ENCODE results near the gene APEH. TPM values are rescaled to one million over a fixed set of nuclear protein-coding genes. Genes with fewer than 3 reads are reported as not detected.

APEH gene
- total and polyA plus RNA-seq, 10 of the 15 experiments (the other 5 are each of a cell fraction or from before 2014, with no cell fraction given): 74.4 to 214 (median 131) TPM

DNA sequence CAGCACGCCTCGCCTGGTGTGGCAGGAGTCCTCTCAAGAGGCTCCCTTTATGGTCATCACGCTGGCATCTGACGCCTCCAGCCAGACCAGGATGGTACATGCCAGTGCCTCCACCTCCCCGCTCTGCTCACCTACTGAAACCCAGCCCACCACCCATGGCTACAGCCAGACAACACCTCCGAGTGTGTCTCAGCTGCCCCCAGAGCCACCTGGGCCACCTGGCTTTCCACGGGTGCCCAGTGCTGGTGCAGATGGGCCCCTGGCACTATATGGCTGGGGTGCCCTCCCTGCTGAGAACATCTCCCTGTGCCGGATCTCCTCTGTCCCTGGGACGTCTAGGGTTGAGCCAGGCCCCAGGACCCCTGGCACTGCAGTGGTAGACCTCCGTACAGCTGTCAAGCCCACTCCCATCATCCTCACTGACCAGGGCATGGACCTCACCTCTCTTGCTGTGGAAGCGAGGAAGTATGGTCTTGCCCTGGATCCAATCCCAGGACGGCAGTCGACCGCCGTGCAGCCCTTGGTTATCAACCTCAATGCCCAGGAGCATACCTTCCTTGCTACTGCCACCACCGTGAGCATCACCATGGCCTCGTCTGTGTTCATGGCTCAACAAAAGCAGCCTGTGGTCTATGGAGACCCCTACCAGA, 19.9 kb upstream of the APEH start (continued):
- TF ChIP-seq, protein P1, sequence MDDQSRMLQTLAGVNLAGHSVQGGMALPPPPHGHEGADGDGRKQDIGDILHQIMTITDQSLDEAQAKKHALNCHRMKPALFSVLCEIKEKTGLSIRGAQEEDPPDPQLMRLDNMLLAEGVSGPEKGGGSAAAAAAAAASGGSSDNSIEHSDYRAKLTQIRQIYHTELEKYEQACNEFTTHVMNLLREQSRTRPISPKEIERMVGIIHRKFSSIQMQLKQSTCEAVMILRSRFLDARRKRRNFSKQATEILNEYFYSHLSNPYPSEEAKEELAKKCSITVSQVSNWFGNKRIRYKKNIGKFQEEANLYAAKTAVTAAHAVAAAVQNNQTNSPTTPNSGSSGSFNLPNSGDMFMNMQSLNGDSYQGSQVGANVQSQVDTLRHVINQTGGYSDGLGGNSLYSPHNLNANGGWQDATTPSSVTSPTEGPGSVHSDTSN (IDR thresholded peaks at IDR 0.05; ENCODE audit: insufficient replicate concordance, low read depth, low read length): no peak

DNA sequence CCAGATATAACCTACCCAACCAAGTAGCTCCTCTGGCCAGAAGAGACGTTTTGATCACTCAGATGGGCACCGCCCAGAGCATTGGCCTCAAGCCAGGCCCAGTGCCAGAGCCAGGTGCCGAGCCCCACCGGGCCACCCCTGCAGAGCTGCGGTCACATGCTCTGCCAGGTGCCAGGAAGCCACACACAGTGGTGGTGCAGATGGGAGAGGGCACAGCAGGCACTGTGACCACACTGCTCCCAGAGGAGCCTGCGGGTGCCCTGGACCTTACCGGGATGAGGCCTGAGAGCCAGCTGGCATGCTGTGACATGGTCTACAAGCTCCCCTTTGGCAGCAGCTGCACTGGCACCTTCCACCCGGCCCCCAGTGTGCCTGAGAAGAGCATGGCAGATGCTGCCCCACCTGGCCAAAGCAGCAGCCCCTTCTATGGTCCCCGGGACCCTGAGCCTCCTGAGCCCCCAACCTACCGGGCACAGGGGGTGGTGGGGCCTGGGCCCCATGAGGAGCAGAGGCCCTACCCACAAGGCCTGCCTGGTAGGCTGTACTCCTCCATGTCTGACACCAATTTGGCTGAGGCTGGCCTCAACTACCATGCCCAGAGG, 19.1 kb upstream of the APEH start:
- H2AFZ ChIP-seq (ENCODE audit: control insufficient read depth, low read depth, low read length): no peak overlapping the region
- ChIA-PET RAD21 (ENCODE audit: unreplicated experiment) (interaction anchor here (2.4 kb wide), 1 partner anchor 116 kb away, joined by 13 read pairs; no protein-coding TSS in a partner anchor), SMC1A (ENCODE audit: uncharacterized antibody, unreplicated experiment) (no interaction called here), POLR2A (no interaction called here), CTCF (interaction anchor here (0.9 kb wide), 1 partner anchor 115 kb away, joined by 3 read pairs; no protein-coding TSS in a partner anchor)
- H3K79me2 ChIP-seq (ENCODE audit: control insufficient read depth, insufficient read depth, low read length): no peaks in the 10 kb centered on the region
- no peaks in the 10 kb centered on the region for H3K36me3 ChIP-seq (ENCODE audit: control insufficient read depth in 2 of 2, insufficient read depth in 2 of 2, low read length in 1 of 2)
- H3K4me1 ChIP-seq (ENCODE audit: control insufficient read depth, insufficient read depth, low read length): peaks cover 2% of the 10 kb centered on the region; the same call in 1 of the 2 replicates
- no peak for DNase-seq (ENCODE audit: low read depth, low spot score)
- FAIRE-seq: no peak
- no peak overlapping the region for H3K4me3 ChIP-seq
- H3K27me3 ChIP-seq (replicated peaks in 1 of 2; ENCODE audit: control insufficient read depth in 2 of 2, insufficient read depth in 2 of 2, low read length in 1 of 2): no peaks in the 10 kb centered on the region
- no peak for ATAC-seq
- H3K4me2 ChIP-seq (ENCODE audit: control insufficient read depth, insufficient read depth): no peak overlapping the region
- TF ChIP-seq RBBP5 (conservative IDR thresholded peaks at IDR 0.05) (no peak), MEF2A (IDR thresholded peaks at IDR 0.05; ENCODE audit: insufficient read depth, low read depth, low read length) (no peak), MXI1 (IDR thresholded peaks at IDR 0.05; ENCODE audit: low read depth, low read length) (no peak), TCF3 (IDR thresholded peaks at IDR 0.05; ENCODE audit: borderline replicate concordance, insufficient read depth, low read depth, low read length) (no peak), HCFC1 (IDR thresholded peaks at IDR 0.05; ENCODE audit: low read length) (no peak), IRF4 (IDR thresholded peaks at IDR 0.05; ENCODE audit: low read depth, low read length) (no peak), POLR2AphosphoS2 (IDR thresholded peaks at IDR 0.05; ENCODE audit: low read depth, low read length) (no peak), ZNF207 (IDR thresholded peaks at IDR 0.05; ENCODE audit: borderline replicate concordance) (no peak)
- TF ChIP-seq, protein P2, sequence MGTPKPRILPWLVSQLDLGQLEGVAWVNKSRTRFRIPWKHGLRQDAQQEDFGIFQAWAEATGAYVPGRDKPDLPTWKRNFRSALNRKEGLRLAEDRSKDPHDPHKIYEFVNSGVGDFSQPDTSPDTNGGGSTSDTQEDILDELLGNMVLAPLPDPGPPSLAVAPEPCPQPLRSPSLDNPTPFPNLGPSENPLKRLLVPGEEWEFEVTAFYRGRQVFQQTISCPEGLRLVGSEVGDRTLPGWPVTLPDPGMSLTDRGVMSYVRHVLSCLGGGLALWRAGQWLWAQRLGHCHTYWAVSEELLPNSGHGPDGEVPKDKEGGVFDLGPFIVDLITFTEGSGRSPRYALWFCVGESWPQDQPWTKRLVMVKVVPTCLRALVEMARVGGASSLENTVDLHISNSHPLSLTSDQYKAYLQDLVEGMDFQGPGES (IDR thresholded peaks at IDR 0.05): no peak
- TF ChIP-seq, protein P3, sequence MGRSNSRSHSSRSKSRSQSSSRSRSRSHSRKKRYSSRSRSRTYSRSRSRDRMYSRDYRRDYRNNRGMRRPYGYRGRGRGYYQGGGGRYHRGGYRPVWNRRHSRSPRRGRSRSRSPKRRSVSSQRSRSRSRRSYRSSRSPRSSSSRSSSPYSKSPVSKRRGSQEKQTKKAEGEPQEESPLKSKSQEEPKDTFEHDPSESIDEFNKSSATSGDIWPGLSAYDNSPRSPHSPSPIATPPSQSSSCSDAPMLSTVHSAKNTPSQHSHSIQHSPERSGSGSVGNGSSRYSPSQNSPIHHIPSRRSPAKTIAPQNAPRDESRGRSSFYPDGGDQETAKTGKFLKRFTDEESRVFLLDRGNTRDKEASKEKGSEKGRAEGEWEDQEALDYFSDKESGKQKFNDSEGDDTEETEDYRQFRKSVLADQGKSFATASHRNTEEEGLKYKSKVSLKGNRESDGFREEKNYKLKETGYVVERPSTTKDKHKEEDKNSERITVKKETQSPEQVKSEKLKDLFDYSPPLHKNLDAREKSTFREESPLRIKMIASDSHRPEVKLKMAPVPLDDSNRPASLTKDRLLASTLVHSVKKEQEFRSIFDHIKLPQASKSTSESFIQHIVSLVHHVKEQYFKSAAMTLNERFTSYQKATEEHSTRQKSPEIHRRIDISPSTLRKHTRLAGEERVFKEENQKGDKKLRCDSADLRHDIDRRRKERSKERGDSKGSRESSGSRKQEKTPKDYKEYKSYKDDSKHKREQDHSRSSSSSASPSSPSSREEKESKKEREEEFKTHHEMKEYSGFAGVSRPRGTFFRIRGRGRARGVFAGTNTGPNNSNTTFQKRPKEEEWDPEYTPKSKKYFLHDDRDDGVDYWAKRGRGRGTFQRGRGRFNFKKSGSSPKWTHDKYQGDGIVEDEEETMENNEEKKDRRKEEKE (IDR thresholded peaks at IDR 0.05): no peak
- no TSS peak for BruUV-seq (replicated peaks)
- intact Hi-C loops (cut with micrococcal nuclease; ENCODE audit: unreplicated experiment) (no loop called here), in situ Hi-C loops (cut with MboI) (no loop called here)
- 2% methylated on average over 10 of the region's 10 CpGs for WGBS (ENCODE audit: insufficient coverage, insufficient replicate concordance, low lambda C conversion rate, missing lambda C conversion rate)
- H3K9ac ChIP-seq (ENCODE audit: control insufficient read depth, insufficient read depth, low read length): no peak overlapping the region
- no peaks in the 10 kb centered on the region for H4K20me1 ChIP-seq (ENCODE audit: control insufficient read depth, insufficient read depth)
- no peaks in the 10 kb centered on the region for H3K9me3 ChIP-seq (replicated peaks; ENCODE audit: control insufficient read depth, insufficient read depth, low read length)
- no peak overlapping the region for H3K27ac ChIP-seq (ENCODE audit: control insufficient read depth, insufficient read depth)

Data from GM12878 (cell line).